Lower lobe of right lung (tissue), 2 donors: Measurements from ENCODE around the gene FOXP1. TPM values are rescaled to one million over a fixed set of nuclear protein-coding genes. Genes with fewer than 3 reads are reported as not detected.

ENCODE experiments used
- ATAC-seq, 2 donors: fragments of 200-7000 bp; cut with Tn5 transposase; one replicate each; pipeline ENCODE4 v1.9.1; 2020 to 2022; ENCODE audit warnings: mild to moderate bottlenecking in 2 of 2, moderate library complexity in 2 of 2
- DNase-seq: peaks from one replicate; pipeline ENCODE4 v3.0.0-alpha.2; 2020
- H3K27ac ChIP-seq: fragments of 200-600 bp; one replicate; pipeline ENCODE4 v1.8.0; 2022
- H3K27me3 ChIP-seq: fragments of 200-600 bp; one replicate; pipeline ENCODE4 v1.8.0; 2022; ENCODE audit warnings: low read depth
- H3K36me3 ChIP-seq: fragments of 200-600 bp; one replicate; pipeline ENCODE4 v1.8.0; 2022; ENCODE audit warnings: mild to moderate bottlenecking
- H3K4me1 ChIP-seq: fragments of 200-600 bp; one replicate; pipeline ENCODE4 v1.8.0; 2022
- H3K4me3 ChIP-seq: fragments of 200-600 bp; one replicate; pipeline ENCODE4 v1.8.0; 2022; ENCODE audit warnings: mild to moderate bottlenecking
- H3K9me3 ChIP-seq: fragments of 200-600 bp; one replicate; pipeline ENCODE4 v1.8.0; 2022
- CTCF ChIP-seq: fragments of 200-600 bp; IDR thresholded peaks from one replicate; pipeline ENCODE4 v1.8.0; 2022; ENCODE audit warnings: antibody characterized with exemption, mild to moderate bottlenecking
- intact Hi-C: fragments of 100-400 bp; cut with DNase I; formaldehyde crosslinking; loops from one replicate; pipeline ENCODE4 v1.11.0; 2022
- total RNA-seq: library from RNA; stranded (reverse); fragmentation: NEBNext Ultra II Directional; extraction: Animal tissue kit (Norgen Biotek cat#: 25700); gene quantifications from one replicate; pipeline ENCODE4 v1.2.1, GENCODE V29; 2021
- donor health status: DM: no; HTN: yes; CAD: no; lungs with severe emphysema.

The FOXP1 gene
- total RNA-seq, 1 donor from 2014 or later, result 138 TPM

GRCh38 chr3:70990185-70990584 lies 593.3 kb downstream of the FOXP1 start:
- Histone ChIP-seq H3K4me3 (no peak overlapping the region), H3K9me3 (no peaks in the 10 kb centered on the region), H3K4me1 (peaks cover 14% of the 10 kb centered on the region), H3K27ac (no peak overlapping the region), H3K27me3 (no peaks in the 10 kb centered on the region), H3K36me3 (peaks cover 59% of the 10 kb centered on the region)
- DNase-seq (no peak), ATAC-seq (no peak)
- TF ChIP-seq CTCF, result no peak
- intact Hi-C loops, result no loop called here

GRCh38 chr3:70989174-70989573 lies 594.4 kb downstream of the FOXP1 start:
- DNase-seq (no peak), ATAC-seq (no peak)
- intact Hi-C loops, result no loop called here
- no peak for TF ChIP-seq CTCF
- H3K27ac ChIP-seq, result no peak overlapping the region
- H3K4me1 ChIP-seq, result peaks cover 18% of the 10 kb centered on the region
- H3K9me3 ChIP-seq, result no peaks in the 10 kb centered on the region
- no peaks in the 10 kb centered on the region for H3K27me3 ChIP-seq
- H3K4me3 ChIP-seq, result no peak overlapping the region
- H3K36me3 ChIP-seq, result peaks cover 65% of the 10 kb centered on the region

- Histone ChIP-seq H3K9me3 (no peaks in the 10 kb centered on the region), H3K27ac (no peak overlapping the region), H3K27me3 (no peaks in the 10 kb centered on the region), H3K36me3 (peaks cover 60% of the 10 kb centered on the region), H3K4me1 (peaks cover 29% of the 10 kb centered on the region), H3K4me3 (no peak overlapping the region)
- TF ChIP-seq CTCF, result no peak
- DNase-seq (no peak), ATAC-seq (no peak)
- intact Hi-C loops, result no loop called here
Measured at GRCh38 chr3:70988111-70988510, 595.4 kb downstream of the FOXP1 start.

- no peak for DNase-seq
- ATAC-seq, result no peak
- Histone ChIP-seq H3K4me1 (peaks cover 49% of the 10 kb centered on the region), H3K36me3 (peaks cover 47% of the 10 kb centered on the region), H3K27me3 (no peaks in the 10 kb centered on the region), H3K9me3 (no peaks in the 10 kb centered on the region), H3K27ac (no peak overlapping the region), H3K4me3 (no peak overlapping the region)
- intact Hi-C loops, result no loop called here
- no peak for TF ChIP-seq CTCF
Measured at GRCh38 chr3:70985572-70985971, 598.0 kb downstream of the FOXP1 start.

- peaks cover 43% of the 10 kb centered on the region for H3K4me1 ChIP-seq
- no peak for ATAC-seq
- no peak overlapping the region for H3K27ac ChIP-seq
Measured at GRCh38 chr3:70984776-70985482, 598.6 kb downstream of the FOXP1 start.

More at GRCh38 chr3:70984776-70985482, 598.6 kb downstream of the FOXP1 start:
- DNase-seq, result no peak
- no peak for TF ChIP-seq CTCF
- intact Hi-C loops, result no loop called here
- H3K36me3 ChIP-seq, result peaks cover 47% of the 10 kb centered on the region
- H3K4me3 ChIP-seq, result no peak overlapping the region
- no peaks in the 10 kb centered on the region for H3K9me3 ChIP-seq
- no peaks in the 10 kb centered on the region for H3K27me3 ChIP-seq
